Loucy (cell line): Measurements from ENCODE around the gene PJA2.

Source experiments
- H2AFZ ChIP-seq: fragments of 200-600 bp; sonication (generic); 2 replicates; pipeline ENCODE4 v1.6.0; 2016; ENCODE audit warnings: antibody characterized with exemption, mild to moderate bottlenecking, low read length, moderate library complexity
- H3F3A ChIP-seq: fragments of 200-600 bp; 2 replicates; pipeline ENCODE4 v1.6.0; 2016; ENCODE audit warnings: antibody characterized with exemption, low read depth, mild to moderate bottlenecking
- H3K27me3 ChIP-seq: fragments of 200-600 bp; sonication (generic); 2 replicates; pipeline ENCODE4 v1.6.1; 2014; ENCODE audit warnings: low read length, mild to moderate bottlenecking; ENCODE audit not compliant: insufficient read depth, poor library complexity, severe bottlenecking
- H3K36me3 ChIP-seq: fragments of 200-600 bp; sonication (generic); 2 replicates; pipeline ENCODE4 v1.6.1; 2016; ENCODE audit warnings: low read length; ENCODE audit not compliant: insufficient read depth
- H3K4me1 ChIP-seq: fragments of 200-600 bp; sonication (generic); 2 replicates; pipeline ENCODE4 v1.5.1; 2014; ENCODE audit warnings: low read length, mild to moderate bottlenecking; ENCODE audit not compliant: insufficient read depth, poor library complexity, severe bottlenecking
- H3K4me2 ChIP-seq: fragments of 200-600 bp; sonication (generic); 2 replicates; pipeline ENCODE4 v1.6.0; 2014; ENCODE audit warnings: antibody characterized with exemption, low read length, low read depth, mild to moderate bottlenecking; ENCODE audit not compliant: poor library complexity, severe bottlenecking
- H3K4me3 ChIP-seq: fragments of 200-600 bp; sonication (generic); 2 replicates; pipeline ENCODE4 v1.5.1; 2014; ENCODE audit warnings: low read length, mild to moderate bottlenecking, mixed read lengths; ENCODE audit not compliant: poor library complexity, severe bottlenecking
- H3K79me2 ChIP-seq: fragments of 200-600 bp; sonication (generic); 2 replicates; pipeline ENCODE4 v1.6.1; 2014; ENCODE audit warnings: low read length; ENCODE audit not compliant: insufficient read depth
- H3K9ac ChIP-seq: fragments of 200-600 bp; sonication (generic); 2 replicates; pipeline ENCODE4 v1.6.0; 2014; ENCODE audit warnings: mild to moderate bottlenecking, low read depth, low read length, moderate library complexity; ENCODE audit not compliant: poor library complexity, severe bottlenecking
- H3K9me2 ChIP-seq: fragments of 200-600 bp; sonication (generic); replicated peaks from 2 replicates; pipeline ENCODE4 v1.6.1; 2016; ENCODE audit warnings: low read depth, low read length, mixed read lengths
- H3K9me3 ChIP-seq: fragments of 200-600 bp; sonication (generic); 2 replicates; pipeline ENCODE4 v1.6.1; 2014; ENCODE audit warnings: mild to moderate bottlenecking, antibody characterized with exemption, low read length, low read depth; ENCODE audit not compliant: insufficient read depth
- H4K20me1 ChIP-seq: fragments of 200-600 bp; sonication (generic); 2 replicates; pipeline ENCODE4 v1.6.0; 2014; ENCODE audit warnings: antibody characterized with exemption, low read length, mild to moderate bottlenecking; ENCODE audit not compliant: insufficient read depth, poor library complexity, severe bottlenecking
- EZH2phosphoT487 ChIP-seq: fragments of 200-600 bp; IDR thresholded peaks from 2 replicates; pipeline ENCODE4 v1.6.1; 2018; ENCODE audit warnings: antibody characterized with exemption, mild to moderate bottlenecking, moderate library complexity, borderline replicate concordance
- TF ChIP-seq, protein P1 (sequence below): fragments of 200-600 bp; sonication (generic); conservative IDR thresholded peaks from 2 replicates; pipeline ENCODE4 v1.5.1; 2014; ENCODE audit warnings: mild to moderate bottlenecking, antibody characterized with exemption, low read length

PJA2 gene

DNA sequence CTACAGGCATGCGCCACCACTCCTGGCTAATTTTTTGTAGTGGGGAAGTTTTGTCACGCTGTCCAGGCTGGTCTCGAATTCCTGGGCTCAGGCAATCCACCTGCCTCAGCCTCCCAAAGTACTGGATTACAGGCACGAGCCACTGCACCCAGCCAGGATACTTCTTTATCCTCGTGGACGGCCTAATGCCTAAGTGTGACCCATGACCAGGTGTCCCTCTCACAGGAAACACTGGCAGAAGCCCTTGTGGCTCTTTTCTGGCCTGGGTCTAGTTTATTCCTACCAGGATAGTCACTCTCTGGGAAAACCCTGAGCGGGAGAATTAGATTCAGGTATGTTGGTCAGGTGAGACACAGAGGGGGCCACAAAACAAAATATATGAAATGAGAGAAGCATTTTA, 90.4 kb downstream of the PJA2 start:
- no peak for TF ChIP-seq EZH2phosphoT487
- TF ChIP-seq, protein P1, sequence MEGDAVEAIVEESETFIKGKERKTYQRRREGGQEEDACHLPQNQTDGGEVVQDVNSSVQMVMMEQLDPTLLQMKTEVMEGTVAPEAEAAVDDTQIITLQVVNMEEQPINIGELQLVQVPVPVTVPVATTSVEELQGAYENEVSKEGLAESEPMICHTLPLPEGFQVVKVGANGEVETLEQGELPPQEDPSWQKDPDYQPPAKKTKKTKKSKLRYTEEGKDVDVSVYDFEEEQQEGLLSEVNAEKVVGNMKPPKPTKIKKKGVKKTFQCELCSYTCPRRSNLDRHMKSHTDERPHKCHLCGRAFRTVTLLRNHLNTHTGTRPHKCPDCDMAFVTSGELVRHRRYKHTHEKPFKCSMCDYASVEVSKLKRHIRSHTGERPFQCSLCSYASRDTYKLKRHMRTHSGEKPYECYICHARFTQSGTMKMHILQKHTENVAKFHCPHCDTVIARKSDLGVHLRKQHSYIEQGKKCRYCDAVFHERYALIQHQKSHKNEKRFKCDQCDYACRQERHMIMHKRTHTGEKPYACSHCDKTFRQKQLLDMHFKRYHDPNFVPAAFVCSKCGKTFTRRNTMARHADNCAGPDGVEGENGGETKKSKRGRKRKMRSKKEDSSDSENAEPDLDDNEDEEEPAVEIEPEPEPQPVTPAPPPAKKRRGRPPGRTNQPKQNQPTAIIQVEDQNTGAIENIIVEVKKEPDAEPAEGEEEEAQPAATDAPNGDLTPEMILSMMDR = no peak
- Histone ChIP-seq H3F3A (no peaks in the 10 kb centered on the region), H3K4me2 (no peak overlapping the region)

DNA sequence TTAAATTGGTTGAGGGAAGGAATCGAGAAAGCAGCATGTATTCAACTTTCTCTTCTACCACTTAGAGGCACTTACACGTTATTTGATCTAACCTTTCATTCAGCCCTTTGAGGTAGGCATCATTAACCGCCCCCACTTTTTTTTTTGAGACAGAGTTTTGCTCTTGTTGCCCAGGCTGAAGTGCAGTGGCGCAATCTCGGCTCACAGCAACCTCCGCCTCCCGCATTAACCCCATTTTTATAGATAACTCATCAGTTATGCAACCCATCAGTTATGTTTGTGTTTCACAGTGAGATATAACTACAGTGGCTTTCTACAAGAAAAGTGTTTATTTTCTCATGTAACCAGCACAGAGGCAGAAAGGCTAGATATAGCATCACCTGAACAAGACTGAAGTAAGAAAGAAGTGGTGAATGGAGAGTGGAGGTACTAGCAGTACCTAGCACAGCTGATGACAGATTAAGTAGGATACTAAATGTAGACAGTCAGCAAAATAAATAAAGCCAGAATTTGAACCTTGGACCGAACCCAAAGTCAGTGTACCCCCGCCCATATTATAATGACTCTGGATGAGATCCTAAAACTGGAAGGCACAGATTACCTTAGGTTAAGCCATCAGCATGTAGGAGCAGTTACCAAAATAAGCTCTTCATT, 91.2 kb downstream of the PJA2 start:
- no peak overlapping the region for H3K4me2 ChIP-seq
- H3K9me2 ChIP-seq = no peaks in the 10 kb centered on the region
- H3F3A ChIP-seq = no peaks in the 10 kb centered on the region
- H3K36me3 ChIP-seq = no peaks in the 10 kb centered on the region
- H2AFZ ChIP-seq = no peak overlapping the region
- H3K9ac ChIP-seq = no peak overlapping the region
- no peaks in the 10 kb centered on the region for H3K9me3 ChIP-seq
- H3K27me3 ChIP-seq = no peaks in the 10 kb centered on the region
- H3K4me3 ChIP-seq = no peak overlapping the region
- TF ChIP-seq, protein P1 = no peak
- no peak for TF ChIP-seq EZH2phosphoT487
- H3K79me2 ChIP-seq = no peaks in the 10 kb centered on the region
- H3K4me1 ChIP-seq = no peaks in the 10 kb centered on the region
- H4K20me1 ChIP-seq = no peaks in the 10 kb centered on the region

More for the DNA sequence above, 90.4 kb downstream of the PJA2 start:
- no peaks in the 10 kb centered on the region for H3K4me1 ChIP-seq
- H3K79me2 ChIP-seq = no peaks in the 10 kb centered on the region
- no peaks in the 10 kb centered on the region for H3K36me3 ChIP-seq
- H3K4me3 ChIP-seq = no peak overlapping the region
- no peaks in the 10 kb centered on the region for H3K27me3 ChIP-seq
- H3K9me3 ChIP-seq = no peaks in the 10 kb centered on the region
- H3K9ac ChIP-seq = no peak overlapping the region
- no peaks in the 10 kb centered on the region for H3K9me2 ChIP-seq
- H2AFZ ChIP-seq = no peak overlapping the region
- H4K20me1 ChIP-seq = no peaks in the 10 kb centered on the region

DNA sequence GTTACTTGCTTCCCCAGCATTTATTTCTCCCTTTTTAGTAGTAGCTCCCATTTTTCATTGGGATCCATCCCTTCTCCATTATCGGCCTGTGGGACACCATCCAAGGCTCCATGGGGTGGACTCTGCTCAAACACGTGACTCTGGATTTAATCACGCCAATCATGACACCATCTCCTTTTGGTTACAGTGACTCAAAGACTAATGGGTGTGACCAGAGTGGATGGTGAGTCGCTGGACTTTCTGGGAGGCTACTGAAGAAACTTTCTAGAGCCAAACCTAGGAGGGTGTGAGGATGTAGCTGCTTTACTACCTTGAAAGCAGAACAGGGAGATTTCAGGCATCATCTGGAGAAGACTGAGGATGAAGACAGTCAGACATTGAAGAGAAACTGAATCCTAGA, 93.1 kb downstream of the PJA2 start:
- Histone ChIP-seq H3K4me2 (no peak overlapping the region), H3K9ac (no peak overlapping the region), H3K4me3 (no peak overlapping the region), H3F3A (no peaks in the 10 kb centered on the region), H3K36me3 (no peaks in the 10 kb centered on the region), H3K27me3 (no peaks in the 10 kb centered on the region), H3K79me2 (no peaks in the 10 kb centered on the region), H2AFZ (no peak overlapping the region), H3K9me3 (no peaks in the 10 kb centered on the region), H4K20me1 (no peaks in the 10 kb centered on the region), H3K9me2 (no peaks in the 10 kb centered on the region), H3K4me1 (no peaks in the 10 kb centered on the region)
- TF ChIP-seq, protein P1 = no peak
- no peak for TF ChIP-seq EZH2phosphoT487
